RWPE2 (cell line): Measurements from ENCODE around the gene DOK1.

Source experiments
- ATAC-seq: fragments of 200-7000 bp; cut with Tn5 transposase; 3 replicates; pipeline ENCODE4 v1.9.1; 2021; ENCODE audit warnings: low read depth
- DNase-seq: peaks from one replicate; pipeline ENCODE4 v3.0.0-alpha.2; 2020; ENCODE audit warnings: low spot score
- H3K27ac ChIP-seq: fragments of 450-650 bp; 2 replicates; pipeline ENCODE4 v1.5.1; 2017; ENCODE audit warnings: mild to moderate bottlenecking; ENCODE audit not compliant: poor library complexity, severe bottlenecking
- H3K27me3 ChIP-seq: fragments of 250-450 bp; sonication (Bioruptor Pico); 2 replicates; pipeline ENCODE4 v1.5.1; 2021; ENCODE audit warnings: mild to moderate bottlenecking, moderate library complexity; ENCODE audit not compliant: insufficient read depth, poor library complexity, severe bottlenecking
- H3K36me3 ChIP-seq: fragments of 250-450 bp; sonication (Bioruptor Pico); 2 replicates; pipeline ENCODE4 v1.5.1; 2020; ENCODE audit warnings: low read depth, mild to moderate bottlenecking, moderate library complexity
- H3K4me1 ChIP-seq: fragments of 250-450 bp; sonication (Bioruptor Pico); 2 replicates; pipeline ENCODE4 v1.5.1; 2021; ENCODE audit warnings: mild to moderate bottlenecking, moderate library complexity; ENCODE audit not compliant: insufficient read depth, poor library complexity, severe bottlenecking
- H3K4me3 ChIP-seq: fragments of 250-450 bp; sonication (Bioruptor Pico); 2 replicates; pipeline ENCODE4 v1.5.1; 2021; ENCODE audit warnings: mild to moderate bottlenecking, moderate library complexity; ENCODE audit not compliant: severe bottlenecking
- H3K9me3 ChIP-seq: fragments of 250-450 bp; sonication (Bioruptor Pico); 2 replicates; pipeline ENCODE4 v1.5.1; 2021; ENCODE audit warnings: mild to moderate bottlenecking, moderate library complexity; ENCODE audit not compliant: severe bottlenecking
- CTCF ChIP-seq: fragments of 450-650 bp; IDR thresholded peaks from one replicate; pipeline ENCODE4 v1.5.1; 2017; ENCODE audit warnings: mild to moderate bottlenecking, moderate library complexity; ENCODE audit not compliant: poor library complexity, severe bottlenecking

The DOK1 gene

GRCh38 chr2:74581463-74581862 lies 26.9 kb downstream of the DOK1 start:
- DNase-seq: no peak
- H3K4me1 ChIP-seq: no peaks in the 10 kb centered on the region
- H3K9me3 ChIP-seq: no peaks in the 10 kb centered on the region
- TF ChIP-seq CTCF: no peak
- H3K27me3 ChIP-seq: no peaks in the 10 kb centered on the region
- no peaks in the 10 kb centered on the region for H3K36me3 ChIP-seq
- no peak overlapping the region for H3K27ac ChIP-seq
- H3K4me3 ChIP-seq: no peak overlapping the region
- ATAC-seq: no peak

GRCh38 chr2:74582184-74582583 lies 27.7 kb downstream of the DOK1 start:
- H3K27me3 ChIP-seq: no peaks in the 10 kb centered on the region
- ATAC-seq: no peak
- TF ChIP-seq CTCF: no peak
- no peaks in the 10 kb centered on the region for H3K36me3 ChIP-seq
- no peaks in the 10 kb centered on the region for H3K9me3 ChIP-seq
- H3K4me3 ChIP-seq: no peak overlapping the region
- no peaks in the 10 kb centered on the region for H3K4me1 ChIP-seq
- no peak for DNase-seq
- no peak overlapping the region for H3K27ac ChIP-seq

GRCh38 chr2:74583504-74583903 lies 29.0 kb downstream of the DOK1 start:
- no peak overlapping the region for H3K27ac ChIP-seq
- no peaks in the 10 kb centered on the region for H3K27me3 ChIP-seq
- H3K36me3 ChIP-seq: no peaks in the 10 kb centered on the region
- DNase-seq: no peak
- H3K4me3 ChIP-seq: no peak overlapping the region
- no peak for ATAC-seq
- H3K4me1 ChIP-seq: no peaks in the 10 kb centered on the region
- no peaks in the 10 kb centered on the region for H3K9me3 ChIP-seq
- TF ChIP-seq CTCF: no peak

GRCh38 chr2:74584088-74584645 lies 29.6 kb downstream of the DOK1 start:
- ATAC-seq: no peak
- H3K4me3 ChIP-seq: no peak overlapping the region
- H3K9me3 ChIP-seq: no peaks in the 10 kb centered on the region
- H3K36me3 ChIP-seq: no peaks in the 10 kb centered on the region
- H3K4me1 ChIP-seq: no peaks in the 10 kb centered on the region
- TF ChIP-seq CTCF: no peak
- H3K27me3 ChIP-seq: no peaks in the 10 kb centered on the region
- H3K27ac ChIP-seq: no peak overlapping the region
- DNase-seq: no peak

GRCh38 chr2:74585406-74586185 lies 31.1 kb downstream of the DOK1 start:
- ATAC-seq: no peak
- Histone ChIP-seq H3K36me3 (no peaks in the 10 kb centered on the region), H3K27ac (no peak overlapping the region), H3K27me3 (no peaks in the 10 kb centered on the region), H3K4me1 (no peaks in the 10 kb centered on the region), H3K9me3 (no peaks in the 10 kb centered on the region), H3K4me3 (no peak overlapping the region)
- DNase-seq: no peak
- no peak for TF ChIP-seq CTCF
